Upper lobe of left lung (tissue), 4 donors: Measurements from ENCODE around the gene COMMD4.

ENCODE experiments used
- POLR2A ChIP-seq, 4 donors: fragments of 450-650 bp; IDR thresholded peaks; one replicate each; pipeline ENCODE4 v1.5.1; 2016 to 2017; ENCODE audit warnings: antibody characterized with exemption in 4 of 4, mild to moderate bottlenecking in 2 of 4
- TF ChIP-seq, protein P1 (sequence below), 6 experiments: fragments of 450-650 bp in 4 of 6; fragments of 200-600 bp in 2 of 6; sonication (generic) in 2 of 6; IDR thresholded peaks; one replicate each; pipeline ENCODE4 v1.5.1; 2016 to 2019; ENCODE audit warnings: antibody characterized with exemption in 6 of 6

DNA sequence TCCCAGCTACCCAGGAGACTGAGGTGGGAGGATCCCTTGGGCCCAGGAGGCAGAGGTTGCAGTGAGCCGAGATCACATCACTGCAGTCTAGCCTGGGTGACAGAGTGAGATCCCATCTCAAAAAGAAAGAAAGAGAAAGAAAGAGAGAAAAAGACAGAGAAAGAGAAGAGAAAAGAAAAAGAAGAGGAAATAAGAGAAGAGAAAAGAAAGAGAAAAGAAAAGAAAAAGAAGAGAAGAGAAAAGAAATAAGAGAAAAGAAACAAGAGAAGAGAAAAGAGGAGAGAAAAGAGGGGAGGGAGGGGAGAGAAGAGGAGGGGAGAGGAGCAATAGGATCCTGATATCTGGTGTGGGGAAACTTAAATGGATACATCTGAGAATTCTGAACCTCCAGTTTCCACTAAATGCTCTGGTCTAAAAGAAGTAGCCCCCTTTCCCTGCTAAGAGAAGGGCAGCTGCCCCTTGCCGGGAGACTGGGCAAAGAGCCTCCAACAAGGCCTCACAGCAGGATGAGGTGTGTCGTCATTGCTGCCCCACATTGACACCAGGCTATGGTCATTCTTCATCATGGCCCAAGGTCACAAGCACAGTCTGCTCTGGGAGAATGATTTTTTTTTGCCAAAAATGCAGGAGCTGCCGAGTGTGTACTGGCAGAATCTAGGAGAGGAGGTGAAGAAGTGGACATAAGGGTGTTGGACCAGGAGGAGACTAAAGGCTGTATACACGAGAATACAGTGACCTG lies 21.1 kb upstream of the COMMD4 start:
- no peak for TF ChIP-seq POLR2A (IDR thresholded peaks at IDR 0.05)
- TF ChIP-seq, protein P1, sequence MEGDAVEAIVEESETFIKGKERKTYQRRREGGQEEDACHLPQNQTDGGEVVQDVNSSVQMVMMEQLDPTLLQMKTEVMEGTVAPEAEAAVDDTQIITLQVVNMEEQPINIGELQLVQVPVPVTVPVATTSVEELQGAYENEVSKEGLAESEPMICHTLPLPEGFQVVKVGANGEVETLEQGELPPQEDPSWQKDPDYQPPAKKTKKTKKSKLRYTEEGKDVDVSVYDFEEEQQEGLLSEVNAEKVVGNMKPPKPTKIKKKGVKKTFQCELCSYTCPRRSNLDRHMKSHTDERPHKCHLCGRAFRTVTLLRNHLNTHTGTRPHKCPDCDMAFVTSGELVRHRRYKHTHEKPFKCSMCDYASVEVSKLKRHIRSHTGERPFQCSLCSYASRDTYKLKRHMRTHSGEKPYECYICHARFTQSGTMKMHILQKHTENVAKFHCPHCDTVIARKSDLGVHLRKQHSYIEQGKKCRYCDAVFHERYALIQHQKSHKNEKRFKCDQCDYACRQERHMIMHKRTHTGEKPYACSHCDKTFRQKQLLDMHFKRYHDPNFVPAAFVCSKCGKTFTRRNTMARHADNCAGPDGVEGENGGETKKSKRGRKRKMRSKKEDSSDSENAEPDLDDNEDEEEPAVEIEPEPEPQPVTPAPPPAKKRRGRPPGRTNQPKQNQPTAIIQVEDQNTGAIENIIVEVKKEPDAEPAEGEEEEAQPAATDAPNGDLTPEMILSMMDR (IDR thresholded peaks at IDR 0.05), result no peak
